Measurements from ENCODE around the gene GET3. TPM values are rescaled to one million over a fixed set of nuclear protein-coding genes. Genes with fewer than 3 reads are reported as not detected.
"Not testable (repeated sequence)": the region's sequence is repeated elsewhere in the genome, so short reads cannot be mapped to it uniquely, and the experiment has no call there.

The GET3 gene
- total and polyA plus RNA-seq, 4 donors: 50.9 to 120 (median 102) TPM

DNA sequence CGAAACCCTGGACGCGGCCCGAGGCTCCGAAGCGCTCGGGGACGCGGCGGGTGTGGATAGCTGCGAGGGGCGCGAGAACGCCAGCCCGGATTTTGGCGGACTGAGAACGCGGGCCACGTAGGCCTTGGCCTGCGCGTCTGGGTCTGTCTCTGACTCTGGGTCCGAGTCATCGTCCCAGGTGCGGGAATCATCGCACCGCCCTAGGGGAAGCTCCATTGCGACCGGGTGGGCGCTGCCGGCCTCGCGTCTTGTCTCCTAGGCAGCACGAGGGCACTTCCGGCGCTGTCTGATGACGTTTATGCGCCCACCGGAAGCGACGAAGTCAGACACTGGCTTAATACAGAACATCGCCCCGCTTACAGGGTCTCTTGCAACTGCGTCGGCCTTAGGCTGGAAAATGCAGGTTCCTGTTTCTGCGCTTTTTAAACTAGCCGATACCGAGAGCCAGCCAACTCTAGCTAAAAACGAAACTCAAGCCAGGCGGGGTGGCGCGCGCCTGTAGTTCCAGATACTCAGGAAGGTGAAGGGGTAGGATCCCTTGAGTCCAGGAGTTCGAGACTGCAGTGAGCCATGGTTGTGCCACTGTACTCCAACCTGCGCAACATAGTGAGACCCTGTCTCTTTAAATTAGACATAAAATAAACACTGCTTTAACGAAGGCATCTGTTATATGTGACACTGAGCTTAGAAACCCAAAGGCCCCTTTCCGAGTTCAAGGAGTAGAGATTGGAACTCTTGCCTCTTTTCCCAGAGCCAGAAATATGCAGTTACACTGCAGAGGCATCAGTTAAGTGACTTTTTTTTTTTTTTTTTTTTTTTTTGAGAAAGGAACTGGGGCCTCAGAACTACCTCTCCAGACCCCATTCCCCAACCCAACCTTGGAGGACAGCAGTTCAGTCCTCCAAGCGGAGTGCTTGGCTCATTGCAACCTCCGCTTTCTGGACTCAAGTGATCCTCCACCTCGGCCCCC, 40.6 kb upstream of the GET3 start, which contains the start of gene FBXW9:
Gene FBXW9, minus strand, starts transcription at position 266 of the 970 bp plus-strand sequence. Its CDS starts 50 bp downstream, at position 216.
- Histone ChIP-seq H3K9me3 (ENCODE audit: control insufficient read depth, insufficient read depth, low read length) (no peaks in the 10 kb centered on the region), H3K36me3 (ENCODE audit: control insufficient read depth, insufficient read depth, low read length) (peaks cover 49% of the 10 kb centered on the region), H3K27ac (ENCODE audit: low read depth, low read length) (peak within 1 kb of the TSS; percentile 93), H3K4me1 (ENCODE audit: control insufficient read depth, insufficient read depth, low read length) (peaks cover 25% of the 10 kb centered on the region), H3K27me3 (ENCODE audit: control insufficient read depth, insufficient read depth, low read length) (no peaks in the 10 kb centered on the region), H3K4me3 (ENCODE audit: low read depth, low read length) (peak within 1 kb of the TSS; percentile 91)
- 8% methylated on average over 52 of the region's 59 CpGs for WGBS (ENCODE audit: insufficient coverage)
- DNase-seq (ENCODE audit: low read depth in 4 of 6, low spot score in 6 of 6): peak; percentile 92 to 99 (median 95)

DNA sequence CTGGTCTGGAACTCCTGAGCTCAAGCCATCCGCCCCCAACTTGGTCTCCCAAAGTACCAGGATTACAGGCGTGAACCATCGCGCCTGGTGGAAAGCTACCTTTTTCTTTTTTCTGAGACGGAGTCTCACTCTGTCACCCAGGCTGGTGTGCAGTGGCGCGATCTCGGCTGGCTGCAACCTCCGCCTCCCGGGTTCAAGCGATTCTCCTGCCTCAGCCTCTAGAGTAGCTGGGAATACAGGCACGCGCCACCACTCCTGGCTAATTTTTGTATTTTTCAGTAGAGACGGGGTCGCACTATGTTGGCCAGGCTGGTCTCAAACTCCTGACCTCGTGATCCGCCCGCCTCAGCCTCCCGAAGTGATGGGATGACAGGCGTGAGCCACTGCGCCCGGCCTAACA, 39.9 kb upstream of the GET3 start:
- H3K27ac ChIP-seq (ENCODE audit: low read depth, low read length); H3K4me3 ChIP-seq (ENCODE audit: low read depth, low read length); DNase-seq (ENCODE audit: low read depth in 4 of 6, low spot score in 6 of 6); H3K27me3 ChIP-seq (ENCODE audit: control insufficient read depth, insufficient read depth, low read length); H3K9me3 ChIP-seq (ENCODE audit: control insufficient read depth, insufficient read depth, low read length): not testable (repeated sequence)
- peaks cover 54% of the 10 kb centered on the region for H3K36me3 ChIP-seq (ENCODE audit: control insufficient read depth, insufficient read depth, low read length)
- H3K4me1 ChIP-seq (ENCODE audit: control insufficient read depth, insufficient read depth, low read length): peaks cover 25% of the 10 kb centered on the region
- WGBS (ENCODE audit: insufficient coverage): 95% methylated on average over 19 of the region's 22 CpGs

DNA sequence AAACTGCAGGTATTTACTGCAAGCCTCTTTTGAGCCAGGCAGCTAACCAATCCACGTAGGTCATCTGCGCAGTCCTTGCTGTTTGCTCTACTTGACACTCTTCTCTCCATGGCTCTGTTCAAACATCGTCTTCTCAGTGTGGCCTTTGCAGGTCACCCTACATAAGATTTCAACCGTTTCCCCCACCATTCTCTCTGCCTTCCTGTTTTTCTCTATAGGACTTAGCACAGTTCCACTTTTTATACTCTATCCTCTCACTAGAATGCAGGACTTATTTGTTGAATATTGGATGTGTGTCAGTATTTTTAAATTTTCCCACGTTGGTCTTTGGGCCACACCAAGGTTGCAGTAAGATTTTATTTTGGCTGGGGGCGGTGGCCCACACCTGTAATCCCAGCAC, 39.2 kb upstream of the GET3 start:
- Histone ChIP-seq H3K27ac (ENCODE audit: low read depth, low read length) (no peak overlapping the region), H3K9me3 (ENCODE audit: control insufficient read depth, insufficient read depth, low read length) (no peaks in the 10 kb centered on the region), H3K4me1 (ENCODE audit: control insufficient read depth, insufficient read depth, low read length) (peaks cover 25% of the 10 kb centered on the region), H3K4me3 (ENCODE audit: low read depth, low read length) (no peak overlapping the region), H3K36me3 (ENCODE audit: control insufficient read depth, insufficient read depth, low read length) (peaks cover 58% of the 10 kb centered on the region), H3K27me3 (ENCODE audit: control insufficient read depth, insufficient read depth, low read length) (no peaks in the 10 kb centered on the region)
- WGBS (ENCODE audit: insufficient coverage): 94% methylated on average over 3 of the region's 6 CpGs
- DNase-seq (ENCODE audit: low read depth in 4 of 6, low spot score in 6 of 6): no peak

DNA sequence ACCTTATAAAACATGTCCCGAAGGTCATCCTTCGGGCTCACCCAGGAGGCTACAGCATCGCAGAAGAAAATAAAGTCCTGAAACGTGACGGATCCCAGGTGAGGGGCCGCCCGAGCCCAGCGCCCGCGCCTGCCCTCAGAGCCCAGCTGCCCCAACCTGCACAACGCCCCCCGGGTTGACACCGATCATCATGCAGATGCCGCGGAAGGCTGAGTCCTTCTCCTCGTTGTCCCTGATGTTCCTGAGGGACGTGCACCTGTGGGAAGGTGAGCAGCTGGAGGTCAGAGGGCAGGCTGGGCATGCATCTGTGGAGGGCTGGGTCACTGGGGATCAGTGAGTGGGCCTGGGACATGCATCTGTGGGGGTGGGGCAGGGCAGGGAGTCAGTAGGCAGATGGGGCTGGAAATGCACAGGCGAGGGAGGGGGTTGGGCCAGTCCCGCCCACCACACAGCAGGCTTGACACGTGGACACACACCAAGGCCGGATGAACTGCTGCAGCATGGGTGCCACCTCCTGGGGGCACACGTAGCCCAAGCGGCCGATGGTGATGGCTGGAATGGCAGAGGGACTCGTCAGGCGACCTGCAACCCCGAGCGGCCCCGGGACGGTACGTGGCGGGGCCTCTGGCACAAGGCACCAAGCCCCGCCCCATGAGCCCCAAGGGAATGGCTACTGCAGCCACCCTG, 35.6 kb upstream of the GET3 start:
- no peaks in the 10 kb centered on the region for H3K9me3 ChIP-seq (ENCODE audit: control insufficient read depth, insufficient read depth, low read length)
- WGBS (ENCODE audit: insufficient coverage): 97% methylated on average over 33 of the region's 33 CpGs

DNA sequence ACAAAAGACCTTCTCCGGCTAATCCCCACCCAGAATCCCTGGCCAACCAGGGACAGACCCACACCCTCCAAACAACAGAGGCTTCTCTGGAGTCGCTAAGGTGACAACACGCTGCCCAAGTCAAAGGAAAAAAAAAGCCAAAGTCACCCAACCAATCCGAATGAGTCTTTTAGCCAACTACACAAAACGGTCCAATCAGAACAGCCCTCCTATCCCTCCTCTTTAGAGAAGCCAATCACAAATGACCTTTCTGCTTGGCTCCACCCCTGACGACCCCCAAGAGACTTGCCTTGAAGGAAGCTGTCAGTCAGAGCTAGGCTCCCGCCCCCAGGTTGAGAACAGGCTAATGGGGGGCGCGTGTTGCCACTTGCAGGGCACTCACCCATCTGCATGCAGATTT, 34.3 kb upstream of the GET3 start:
- Histone ChIP-seq H3K4me1 (ENCODE audit: control insufficient read depth, insufficient read depth, low read length) (no peaks in the 10 kb centered on the region), H3K9me3 (ENCODE audit: control insufficient read depth, insufficient read depth, low read length) (no peaks in the 10 kb centered on the region), H3K4me3 (ENCODE audit: low read depth, low read length) (no peak overlapping the region), H3K27me3 (ENCODE audit: control insufficient read depth, insufficient read depth, low read length) (no peaks in the 10 kb centered on the region), H3K36me3 (ENCODE audit: control insufficient read depth, insufficient read depth, low read length) (peaks cover 95% of the 10 kb centered on the region), H3K27ac (ENCODE audit: low read depth, low read length) (no peak overlapping the region)
- peak in 2 of 6 donors; percentile 68 to 89 for DNase-seq (ENCODE audit: low read depth in 4 of 6, low spot score in 6 of 6)
- 42% methylated on average over 9 of the region's 9 CpGs for WGBS (ENCODE audit: insufficient coverage)

More for the DNA sequence above, 35.6 kb upstream of the GET3 start:
- Histone ChIP-seq H3K36me3 (ENCODE audit: control insufficient read depth, insufficient read depth, low read length) (peaks cover 86% of the 10 kb centered on the region), H3K27ac (ENCODE audit: low read depth, low read length) (no peak overlapping the region), H3K4me1 (ENCODE audit: control insufficient read depth, insufficient read depth, low read length) (peaks cover 8% of the 10 kb centered on the region), H3K4me3 (ENCODE audit: low read depth, low read length) (no peak overlapping the region), H3K27me3 (ENCODE audit: control insufficient read depth, insufficient read depth, low read length) (no peaks in the 10 kb centered on the region)
- DNase-seq (ENCODE audit: low read depth in 4 of 6, low spot score in 6 of 6): no peak

DNA sequence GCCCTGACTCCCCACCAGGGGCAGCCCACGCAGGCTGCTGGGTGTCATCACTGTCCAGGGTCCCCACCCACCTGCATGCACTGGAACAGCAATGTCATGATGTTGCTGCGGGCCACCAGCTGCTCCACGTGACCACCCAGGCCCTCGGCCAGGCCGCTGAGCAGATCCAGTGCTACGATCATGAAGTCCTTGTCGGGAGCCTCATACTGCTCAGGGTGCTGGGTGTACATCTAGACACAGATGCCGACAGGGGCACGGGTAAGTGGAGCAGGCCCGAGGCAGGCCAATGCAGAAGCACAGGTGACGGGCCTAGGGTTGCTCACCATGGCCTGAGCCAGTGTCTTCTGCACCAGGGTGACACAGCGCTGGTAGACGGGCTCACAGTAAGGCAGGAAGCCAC, 32.1 kb upstream of the GET3 start:
- no peak for DNase-seq (ENCODE audit: low read depth in 4 of 6, low spot score in 6 of 6)
- Histone ChIP-seq H3K27me3 (ENCODE audit: control insufficient read depth, insufficient read depth, low read length) (no peaks in the 10 kb centered on the region), H3K4me1 (ENCODE audit: control insufficient read depth, insufficient read depth, low read length) (no peaks in the 10 kb centered on the region), H3K27ac (ENCODE audit: low read depth, low read length) (no peak overlapping the region), H3K9me3 (ENCODE audit: control insufficient read depth, insufficient read depth, low read length) (no peaks in the 10 kb centered on the region), H3K36me3 (ENCODE audit: control insufficient read depth, insufficient read depth, low read length) (peaks cover 99% of the 10 kb centered on the region), H3K4me3 (ENCODE audit: low read depth, low read length) (no peak overlapping the region)
- 97% methylated on average over 13 of the region's 13 CpGs for WGBS (ENCODE audit: insufficient coverage)

DNA sequence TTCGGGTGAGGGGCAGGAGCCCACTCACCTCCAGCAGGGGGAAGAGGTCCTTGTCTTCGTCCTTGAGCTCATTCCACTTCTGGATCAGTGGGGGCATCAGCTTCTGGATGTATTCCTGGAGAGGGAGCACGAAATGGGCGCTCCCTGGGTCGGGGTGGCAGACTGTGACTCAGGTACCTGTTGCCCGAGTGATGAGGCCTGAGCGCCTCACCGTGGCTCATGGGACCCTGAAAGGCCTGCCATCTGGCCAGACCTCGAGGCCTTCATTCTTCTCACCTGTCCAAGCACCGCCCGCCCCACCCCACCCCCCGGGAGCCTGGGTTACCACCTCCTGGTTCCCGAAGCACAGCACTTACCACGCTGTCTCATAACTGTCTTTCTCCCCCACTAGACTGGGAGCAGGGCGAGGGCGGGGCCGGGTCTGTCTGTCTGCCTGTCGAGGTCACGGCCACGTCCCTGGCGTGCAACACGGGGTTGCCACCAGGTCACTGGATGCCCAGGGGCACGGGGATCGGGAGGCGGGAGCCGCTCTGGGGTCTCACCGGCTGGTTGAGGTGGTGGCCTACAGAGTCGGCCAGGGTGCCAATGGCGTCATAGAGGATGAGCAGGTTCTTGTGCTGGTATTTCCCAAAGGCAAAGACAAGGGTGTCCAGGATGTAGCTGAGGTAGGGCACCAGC, 31.5 kb upstream of the GET3 start:
- WGBS (ENCODE audit: insufficient coverage): 94% methylated on average over 27 of the region's 29 CpGs
- Histone ChIP-seq H3K9me3 (ENCODE audit: control insufficient read depth, insufficient read depth, low read length) (no peaks in the 10 kb centered on the region), H3K27me3 (ENCODE audit: control insufficient read depth, insufficient read depth, low read length) (no peaks in the 10 kb centered on the region), H3K4me3 (ENCODE audit: low read depth, low read length) (no peak overlapping the region), H3K27ac (ENCODE audit: low read depth, low read length) (no peak overlapping the region), H3K4me1 (ENCODE audit: control insufficient read depth, insufficient read depth, low read length) (no peaks in the 10 kb centered on the region), H3K36me3 (ENCODE audit: control insufficient read depth, insufficient read depth, low read length) (peaks cover 99% of the 10 kb centered on the region)
- no peak for DNase-seq (ENCODE audit: low read depth in 4 of 6, low spot score in 6 of 6)

DNA sequence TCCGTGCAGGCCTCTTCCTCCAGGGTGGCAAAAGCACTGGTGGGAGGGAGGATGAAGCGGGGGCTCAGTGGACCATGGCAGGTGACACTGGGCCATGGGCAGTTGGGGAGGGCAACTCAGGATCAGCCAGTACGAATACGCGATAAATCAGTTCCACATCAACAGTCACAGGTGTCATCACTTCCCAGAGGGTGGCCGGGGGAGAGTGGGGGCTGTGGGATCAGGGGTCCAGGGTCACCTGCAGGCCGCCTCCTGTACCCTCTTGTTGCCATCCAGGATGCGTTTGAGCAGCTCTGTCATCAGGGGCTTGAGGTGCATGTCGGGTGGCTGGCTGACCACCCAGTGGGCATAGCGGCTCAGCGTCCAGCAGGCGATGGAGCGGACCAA, 31.0 kb upstream of the GET3 start:
- H3K36me3 ChIP-seq (ENCODE audit: control insufficient read depth, insufficient read depth, low read length): peaks cover 99% of the 10 kb centered on the region

DNA sequence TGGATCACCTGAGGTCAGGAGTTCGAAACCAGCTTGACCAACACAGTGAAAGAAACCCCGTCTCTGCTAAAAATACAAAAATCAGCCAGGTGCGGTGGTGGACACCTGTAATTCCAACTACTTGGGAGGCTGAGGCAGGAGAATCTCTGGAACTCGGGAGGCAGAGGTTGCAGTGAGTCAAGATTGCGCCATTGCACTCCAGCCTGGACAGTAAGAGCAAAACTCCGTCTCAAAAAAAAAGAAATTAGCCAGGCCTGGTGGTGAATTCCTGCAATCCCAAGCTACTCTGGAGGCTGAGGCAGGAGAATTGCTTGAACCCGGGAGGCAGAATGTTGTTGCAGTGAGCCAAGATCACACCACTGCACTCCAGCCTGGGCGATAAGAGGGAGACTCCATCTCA, 28.7 kb upstream of the GET3 start:
- WGBS (ENCODE audit: insufficient coverage): 97% methylated on average over 6 of the region's 8 CpGs
- Histone ChIP-seq H3K4me3 (ENCODE audit: low read depth, low read length) (no peak overlapping the region), H3K27me3 (ENCODE audit: control insufficient read depth, insufficient read depth, low read length) (no peaks in the 10 kb centered on the region), H3K9me3 (ENCODE audit: control insufficient read depth, insufficient read depth, low read length) (no peaks in the 10 kb centered on the region), H3K36me3 (ENCODE audit: control insufficient read depth, insufficient read depth, low read length) (peaks cover 92% of the 10 kb centered on the region), H3K4me1 (ENCODE audit: control insufficient read depth, insufficient read depth, low read length) (no peaks in the 10 kb centered on the region), H3K27ac (ENCODE audit: low read depth, low read length) (no peak overlapping the region)
- DNase-seq (ENCODE audit: low read depth in 4 of 6, low spot score in 6 of 6): no peak

More for the DNA sequence above, 31.0 kb upstream of the GET3 start:
- no peaks in the 10 kb centered on the region for H3K27me3 ChIP-seq (ENCODE audit: control insufficient read depth, insufficient read depth, low read length)
- WGBS (ENCODE audit: insufficient coverage): 95% methylated on average over 10 of the region's 13 CpGs
- no peaks in the 10 kb centered on the region for H3K9me3 ChIP-seq (ENCODE audit: control insufficient read depth, insufficient read depth, low read length)
- H3K4me1 ChIP-seq (ENCODE audit: control insufficient read depth, insufficient read depth, low read length): no peaks in the 10 kb centered on the region
- no peak overlapping the region for H3K27ac ChIP-seq (ENCODE audit: low read depth, low read length)
- no peak overlapping the region for H3K4me3 ChIP-seq (ENCODE audit: low read depth, low read length)
- DNase-seq (ENCODE audit: low read depth in 4 of 6, low spot score in 6 of 6): no peak

Data from spinal cord (tissue), 10 donors.